Activated CD8-positive, alpha-beta memory T cell treated with anti-CD3 and anti-CD28 coated beads, Interleukin-2, amount 50 U/mL, for 24 hours (primary cell): Measurements from ENCODE around the gene SLC7A1.

Source experiments
- DNase-seq: peaks from one replicate; pipeline ENCODE4 v3.0.0-alpha.2; 2020; ENCODE audit errors: extremely low read depth

The SLC7A1 gene

DNA sequence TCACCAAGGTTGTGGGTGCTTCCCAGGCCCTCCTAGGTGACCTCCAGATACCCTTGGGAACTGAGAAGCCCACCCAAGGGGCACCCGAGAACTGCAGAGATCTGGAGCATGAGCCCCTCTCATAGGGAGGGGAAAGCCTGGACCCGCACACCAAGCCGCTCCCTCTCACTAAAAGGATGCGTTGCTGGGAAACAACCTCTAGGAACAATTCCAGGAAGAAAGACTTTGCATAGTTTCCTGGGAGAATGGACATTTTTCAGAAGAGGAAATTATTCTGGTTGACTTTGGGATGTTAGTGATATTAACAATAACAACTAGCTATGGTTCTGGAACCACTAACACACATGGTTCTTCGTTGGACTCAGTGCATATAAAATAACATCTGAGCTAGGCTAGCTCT, 64.6 kb downstream of the SLC7A1 start:
- DNase-seq: no peak

DNA sequence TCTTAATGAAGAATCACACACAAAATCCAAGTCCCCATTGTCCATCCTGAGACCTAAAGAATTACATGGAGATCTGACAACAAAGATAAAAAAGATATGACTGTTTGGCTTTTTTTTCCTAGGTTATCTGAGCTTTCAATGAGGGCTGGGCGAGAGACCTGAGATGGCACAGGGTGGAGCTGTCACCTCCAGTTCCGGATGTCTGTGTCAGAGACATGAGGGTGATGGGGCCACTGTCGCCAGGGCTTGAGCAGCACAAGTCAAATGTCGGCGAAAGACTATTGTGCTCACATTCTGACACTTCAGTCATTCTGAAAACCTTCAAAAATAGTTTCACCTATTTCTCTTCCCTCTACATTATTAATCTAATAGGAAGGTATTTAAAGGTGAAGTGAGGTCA, 65.7 kb downstream of the SLC7A1 start:
- DNase-seq: no peak

DNA sequence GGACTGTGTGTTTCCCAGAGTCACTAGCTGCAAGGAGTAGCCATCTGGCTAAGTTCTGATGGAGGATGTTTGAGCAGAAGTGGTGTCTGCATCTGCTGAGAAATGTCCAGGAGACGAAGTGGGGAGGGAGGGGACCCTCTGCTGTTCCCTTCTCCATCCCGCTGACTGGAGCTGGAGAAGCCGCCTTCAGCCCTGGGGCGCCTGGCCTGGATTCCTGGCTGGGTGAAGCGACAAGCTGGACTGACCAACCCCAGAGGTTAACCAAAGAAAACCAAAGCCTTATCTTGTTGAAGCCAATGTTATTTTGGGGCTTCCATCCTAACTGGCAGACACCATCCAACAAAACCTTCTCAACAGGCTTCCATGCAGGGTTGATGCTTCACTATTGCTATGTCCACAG, 67.6 kb downstream of the SLC7A1 start:
- no peak for DNase-seq

DNA sequence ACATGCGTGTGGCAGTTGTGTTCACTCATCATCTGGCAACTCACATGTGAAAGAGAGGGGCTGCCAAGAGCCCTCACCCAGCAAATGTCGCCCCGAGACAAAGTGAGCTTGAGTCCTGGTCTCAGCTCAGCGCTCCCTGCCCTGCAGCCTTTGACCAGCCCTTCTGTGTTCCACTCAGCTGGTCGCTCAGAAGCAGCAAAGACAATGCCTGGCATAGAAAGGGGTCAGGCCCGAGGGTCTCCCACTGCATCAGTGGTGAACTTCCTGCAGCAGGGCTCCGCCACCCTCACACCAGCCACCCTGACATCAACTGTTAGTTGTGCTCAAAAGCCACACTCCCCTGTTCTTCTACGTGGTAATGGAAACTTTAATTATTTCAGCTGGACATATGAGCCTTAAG, 68.0 kb downstream of the SLC7A1 start:
- DNase-seq: no peak

DNA sequence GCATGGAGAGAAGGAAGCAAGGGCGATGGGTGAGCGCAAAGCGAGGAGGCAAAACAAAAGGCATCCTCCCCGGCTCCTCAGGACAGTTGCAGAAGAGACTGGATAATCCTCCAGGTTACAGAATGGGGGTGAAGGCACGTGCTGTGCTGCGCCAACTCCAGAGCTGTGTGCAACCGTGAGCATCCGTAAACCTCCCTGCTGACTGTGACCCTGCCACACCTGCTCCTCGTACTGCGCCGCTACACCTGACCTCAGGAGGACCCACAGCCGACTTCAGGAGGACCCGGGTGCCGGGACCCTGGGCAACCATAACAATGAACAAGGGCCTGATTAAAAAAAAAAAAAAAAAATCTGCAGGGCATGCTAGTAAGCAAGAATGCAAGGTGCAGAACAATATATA, 68.7 kb downstream of the SLC7A1 start:
- no peak for DNase-seq

DNA sequence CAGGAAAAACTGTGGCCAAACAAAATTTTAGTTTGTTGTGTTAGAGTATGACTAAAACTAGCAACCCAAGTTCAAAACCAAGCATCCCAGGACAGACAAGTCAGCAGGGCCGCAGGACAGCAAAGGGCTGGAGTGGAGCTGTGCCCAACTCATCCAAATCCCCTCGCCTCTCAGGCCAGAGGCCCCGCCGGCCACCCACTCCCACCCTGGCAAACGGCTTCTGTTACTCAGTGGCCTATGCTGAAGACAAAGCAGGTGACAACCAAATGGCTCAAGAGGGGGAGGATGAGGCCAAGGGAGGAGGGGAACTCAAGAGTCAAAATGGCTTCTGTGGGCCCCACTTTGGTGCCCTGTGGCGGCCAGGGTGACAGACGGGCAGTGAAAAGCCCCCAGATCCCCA, 69.7 kb downstream of the SLC7A1 start:
- DNase-seq: no peak

DNA sequence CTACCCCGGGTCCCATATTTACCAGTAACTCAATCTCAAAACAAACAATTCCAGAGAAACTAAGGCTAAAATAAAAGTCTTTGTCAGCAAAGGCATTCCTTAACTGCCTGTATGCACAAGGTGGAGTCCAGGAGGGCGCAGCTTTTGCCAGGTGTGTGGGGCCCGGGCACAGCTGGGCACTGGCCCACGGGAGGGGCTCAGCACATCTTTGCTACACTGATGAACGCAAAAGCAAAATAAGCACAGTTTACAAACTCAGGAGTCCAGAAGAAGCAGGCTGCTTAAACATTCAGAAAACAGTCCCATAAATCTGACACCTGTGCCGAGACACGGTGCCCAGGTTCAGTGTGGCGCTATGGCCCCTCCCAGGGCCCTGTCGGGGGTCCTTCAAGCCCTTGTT, 70.8 kb downstream of the SLC7A1 start:
- DNase-seq: no peak

DNA sequence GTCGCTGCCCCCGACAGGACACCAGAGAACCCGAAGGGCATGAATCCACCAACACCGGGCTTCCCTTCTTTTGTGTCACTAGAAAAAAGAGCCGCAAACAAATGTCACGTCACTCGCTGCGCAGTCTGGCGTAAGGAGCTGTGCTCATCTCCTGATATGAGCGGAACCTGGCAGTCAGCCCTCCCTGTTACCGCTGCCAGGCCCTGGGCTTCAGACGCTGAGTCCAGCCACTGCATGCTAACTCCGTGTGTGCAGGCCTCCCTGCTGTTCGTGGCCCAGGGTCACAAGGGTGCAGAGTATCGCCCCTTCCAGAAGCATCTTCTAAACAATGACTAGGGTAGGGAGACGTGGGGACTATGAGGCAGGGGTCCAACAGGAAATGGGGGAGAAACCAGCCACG, 71.3 kb downstream of the SLC7A1 start:
- DNase-seq: no peak

DNA sequence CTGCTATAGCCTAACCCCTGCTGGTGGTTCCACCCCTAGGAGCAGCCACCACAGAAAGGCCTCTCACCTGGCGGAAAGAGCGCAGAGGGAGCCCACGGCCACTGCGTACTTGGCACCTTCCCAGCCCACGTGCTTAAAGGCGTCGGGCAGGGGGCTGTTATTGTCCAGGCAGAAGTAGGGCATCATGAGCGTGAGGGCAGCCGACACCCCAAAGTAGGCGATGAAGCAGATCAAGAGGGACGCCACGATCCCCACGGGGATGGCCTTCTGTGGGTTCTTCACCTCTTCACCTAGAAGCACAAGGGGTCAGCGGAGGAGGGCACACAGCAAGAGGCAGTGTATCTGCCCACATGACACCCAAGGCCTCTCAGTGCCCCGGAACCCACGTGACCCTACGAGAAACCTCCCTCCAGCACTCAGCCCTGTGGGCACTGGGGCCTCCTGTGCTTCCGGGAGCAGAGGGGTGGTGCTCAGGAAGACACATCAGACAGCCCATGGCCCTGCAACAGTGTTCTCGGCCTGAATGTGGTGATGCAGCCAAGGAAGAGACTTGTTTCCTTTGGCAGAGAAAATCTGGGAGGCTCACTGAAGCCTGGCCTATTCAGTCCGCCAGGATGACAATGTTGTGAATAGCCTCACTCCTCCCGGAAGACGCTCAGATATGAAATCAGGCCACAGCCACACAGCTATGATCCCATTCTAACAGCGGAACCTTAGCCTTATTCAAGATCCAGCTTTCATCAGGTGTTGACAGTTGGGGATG, 72.1 kb downstream of the SLC7A1 start:
- DNase-seq: no peak

DNA sequence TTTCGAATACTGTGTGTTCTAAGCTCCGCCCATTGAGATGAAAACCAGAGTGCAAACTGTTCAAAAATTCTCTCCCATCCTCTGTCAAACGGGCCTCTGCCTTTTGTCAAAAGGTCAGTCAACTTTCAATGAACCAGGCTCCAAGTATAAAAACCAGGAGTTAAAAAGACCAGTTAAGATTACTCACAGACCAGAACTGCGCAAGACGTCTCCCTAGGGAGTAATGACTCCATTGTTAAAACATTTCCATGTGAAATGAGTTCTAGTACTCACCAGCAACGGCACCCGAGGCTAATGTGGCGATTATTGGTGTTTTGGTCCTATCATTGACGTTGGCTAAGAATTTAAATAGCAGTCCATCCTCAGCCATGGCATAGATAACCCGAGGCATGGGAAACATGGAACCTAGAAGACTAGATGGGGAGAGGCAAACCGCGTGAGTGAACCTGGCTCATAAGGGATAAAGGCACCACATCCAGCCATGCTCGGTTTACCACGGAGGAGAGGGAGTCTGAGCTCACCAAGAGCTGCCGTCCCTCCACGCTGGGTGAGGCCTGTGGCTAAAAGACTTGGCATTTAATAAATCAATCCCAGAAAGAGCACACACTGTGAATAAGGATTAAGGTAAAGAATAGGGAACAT, 73.3 kb downstream of the SLC7A1 start:
- no peak for DNase-seq

DNA sequence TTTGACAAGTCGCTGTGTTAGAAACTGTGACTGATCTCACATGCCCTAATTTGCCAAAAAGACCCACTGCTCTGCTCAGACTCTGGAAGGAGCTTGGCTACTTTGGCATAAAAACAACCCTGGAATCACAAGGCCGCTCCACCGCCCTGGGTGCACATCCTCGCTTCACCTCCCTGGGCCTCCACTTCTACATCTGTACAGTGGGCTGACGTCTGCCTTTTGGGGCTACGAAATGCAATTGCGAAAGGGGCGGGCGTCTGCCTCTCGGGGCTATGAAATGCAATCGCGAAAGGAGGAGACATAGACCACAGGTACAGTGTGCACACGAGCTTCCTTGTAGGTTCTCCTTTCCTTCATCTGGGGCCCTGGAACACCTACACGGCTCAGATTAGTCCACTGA, 74.2 kb downstream of the SLC7A1 start:
- DNase-seq: no peak

DNA sequence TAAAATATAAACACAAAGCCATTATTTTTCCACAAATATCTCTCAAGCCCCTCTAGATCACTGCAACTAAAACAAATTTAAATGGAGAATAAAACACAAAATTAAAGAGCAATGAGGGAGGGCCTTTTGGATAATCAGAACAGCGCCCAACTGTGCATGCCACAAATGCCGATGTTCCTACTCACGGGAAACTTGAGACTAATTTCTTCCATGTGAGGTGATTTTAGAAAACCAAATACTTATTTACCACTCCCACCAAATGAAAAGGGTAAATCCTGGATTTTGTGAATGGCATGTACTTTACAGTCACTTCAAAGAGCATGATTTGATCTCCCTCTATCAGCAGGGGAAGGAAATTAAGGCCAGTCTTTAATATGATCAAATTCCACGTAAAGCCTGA, 74.8 kb downstream of the SLC7A1 start:
- DNase-seq: no peak

DNA sequence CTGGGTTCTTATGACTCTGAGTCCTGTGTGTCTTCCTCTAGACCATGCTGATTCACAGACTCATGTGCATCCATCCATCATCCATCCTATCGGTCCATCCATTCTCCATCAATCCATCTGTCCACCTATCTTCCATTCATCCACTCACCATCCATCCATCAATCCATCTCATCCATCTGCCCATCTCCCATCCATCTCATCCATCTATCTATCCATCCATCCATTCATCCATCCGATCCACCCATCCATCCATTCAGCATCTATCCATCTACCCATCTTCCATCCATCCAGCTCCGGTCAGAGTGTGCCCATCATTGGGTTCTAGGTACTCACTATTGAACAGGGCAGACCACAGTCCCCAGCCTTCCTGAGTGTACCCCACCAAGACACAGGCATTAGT, 75.6 kb downstream of the SLC7A1 start:
- DNase-seq: no peak

DNA sequence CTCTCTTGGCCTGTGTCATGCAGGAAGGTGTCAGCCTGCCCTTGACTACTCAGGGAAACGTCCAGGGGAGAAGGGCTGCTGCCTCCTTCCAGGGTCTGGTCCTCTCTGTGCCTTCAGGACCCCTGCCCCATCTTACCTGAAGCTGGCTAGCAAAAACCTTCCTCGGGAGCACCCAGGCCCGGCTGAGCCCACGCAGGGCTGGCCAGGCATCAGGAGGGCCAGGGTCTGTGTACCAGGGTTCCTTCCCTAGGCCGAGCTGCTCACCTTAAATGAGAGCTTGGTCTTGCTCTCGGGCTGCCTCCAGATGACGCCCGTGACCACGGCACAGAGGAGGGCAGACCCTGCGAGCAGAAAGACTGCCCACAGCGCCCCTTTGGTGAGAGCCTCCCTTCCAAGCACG, 78.6 kb downstream of the SLC7A1 start:
- DNase-seq: no peak

DNA sequence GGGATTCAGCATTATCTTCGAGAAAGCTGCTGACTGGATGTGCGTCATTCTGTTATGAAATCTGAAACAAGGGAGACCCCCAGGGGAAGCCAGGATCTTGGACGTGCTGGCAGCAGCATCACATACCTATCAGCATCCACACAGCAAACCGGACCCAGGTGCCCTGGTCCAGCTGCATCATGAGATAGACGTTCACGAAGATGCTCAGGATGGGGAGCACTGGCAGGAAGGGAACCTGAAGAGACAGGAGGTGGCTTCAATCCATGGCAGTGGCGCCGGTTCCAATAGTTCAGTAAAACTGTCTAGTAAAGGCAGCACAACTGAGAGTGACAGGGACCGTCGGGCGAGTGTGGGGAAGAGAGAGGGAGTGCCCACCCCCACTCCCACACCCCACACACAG, 79.5 kb downstream of the SLC7A1 start:
- DNase-seq: no peak

DNA sequence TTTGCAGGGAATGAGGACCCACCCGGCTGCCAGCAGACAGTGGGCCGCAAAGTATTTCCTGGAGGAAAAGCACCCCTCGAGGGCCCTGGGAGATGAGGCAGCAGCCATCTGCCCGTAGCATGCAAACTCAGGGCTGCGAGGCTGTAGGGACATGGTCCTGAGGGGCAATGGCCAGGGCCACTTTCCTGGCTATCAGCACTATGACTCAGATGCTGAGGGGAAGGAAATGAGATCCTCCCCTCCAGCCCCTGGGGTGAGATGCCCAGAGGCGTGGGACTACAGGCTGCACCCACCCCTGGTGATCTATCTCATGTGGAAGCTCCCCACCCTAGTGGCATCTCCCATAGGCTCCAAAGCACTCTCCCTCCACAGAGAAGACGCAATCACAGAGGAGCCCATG, 80.1 kb downstream of the SLC7A1 start:
- no peak for DNase-seq

DNA sequence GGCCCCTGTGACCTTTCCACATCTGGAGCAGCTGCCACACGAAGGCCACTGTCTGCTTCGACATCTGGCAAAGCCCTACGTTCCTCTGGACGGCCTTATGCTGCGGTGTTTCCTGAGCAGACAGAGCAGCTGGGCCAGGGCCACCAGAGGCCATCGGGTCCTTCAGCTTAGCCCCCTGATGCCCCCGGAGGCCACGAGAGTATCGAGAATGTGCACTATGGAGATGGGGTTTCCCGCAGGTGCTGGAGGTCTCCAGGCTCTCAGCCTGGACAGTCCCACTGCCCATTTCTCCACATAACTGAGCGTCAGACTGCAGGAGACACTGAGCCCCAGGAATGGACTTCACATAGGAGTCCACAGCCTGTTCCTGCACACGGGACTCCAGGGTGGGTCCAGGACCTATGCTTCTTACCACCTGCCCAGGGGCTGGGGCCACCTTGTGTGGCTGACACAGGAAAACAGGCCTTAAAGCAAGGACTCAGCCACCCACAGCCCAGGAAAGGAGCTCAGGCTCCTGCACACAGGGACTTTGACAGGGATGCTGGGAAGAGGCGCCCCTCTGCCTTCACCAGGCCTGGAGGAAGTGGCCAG, 80.7 kb downstream of the SLC7A1 start:
- no peak for DNase-seq

DNA sequence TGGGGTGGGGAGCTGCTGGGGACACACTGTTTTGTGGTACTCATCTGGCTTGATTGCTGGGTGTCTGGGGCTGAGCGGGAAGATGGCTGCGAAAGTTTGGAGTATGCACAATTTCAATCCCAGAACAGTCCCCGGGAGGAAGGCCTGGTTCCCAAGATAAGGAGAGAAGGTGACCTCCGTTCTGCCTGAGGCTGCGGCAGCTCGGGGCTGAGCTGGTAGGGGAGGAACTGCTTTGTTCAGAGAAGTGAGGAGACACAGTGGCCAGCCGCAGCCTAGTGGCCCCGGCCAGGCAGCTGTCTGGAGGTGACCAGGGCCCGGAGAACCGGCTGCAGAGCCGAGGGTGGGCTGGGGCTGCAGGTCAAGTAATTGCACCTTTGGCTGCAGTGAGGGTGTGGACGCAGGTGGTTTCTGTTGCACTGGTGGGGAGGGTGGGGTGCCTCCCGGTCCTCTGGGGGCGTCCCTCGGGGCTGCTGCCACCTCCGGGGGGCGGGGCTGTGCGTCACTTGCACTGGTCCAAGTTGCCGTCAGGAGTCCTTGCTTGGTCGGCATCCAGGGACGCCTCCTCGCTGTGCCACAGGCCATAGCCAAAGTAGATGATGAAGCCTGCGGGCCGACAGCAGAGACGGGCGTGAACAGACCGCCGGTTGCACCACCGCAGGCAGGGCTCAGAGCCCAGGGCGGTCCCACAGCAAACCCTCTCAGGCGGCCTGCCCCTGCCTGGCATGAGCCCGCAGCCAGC, 81.3 kb downstream of the SLC7A1 start:
- DNase-seq: no peak

DNA sequence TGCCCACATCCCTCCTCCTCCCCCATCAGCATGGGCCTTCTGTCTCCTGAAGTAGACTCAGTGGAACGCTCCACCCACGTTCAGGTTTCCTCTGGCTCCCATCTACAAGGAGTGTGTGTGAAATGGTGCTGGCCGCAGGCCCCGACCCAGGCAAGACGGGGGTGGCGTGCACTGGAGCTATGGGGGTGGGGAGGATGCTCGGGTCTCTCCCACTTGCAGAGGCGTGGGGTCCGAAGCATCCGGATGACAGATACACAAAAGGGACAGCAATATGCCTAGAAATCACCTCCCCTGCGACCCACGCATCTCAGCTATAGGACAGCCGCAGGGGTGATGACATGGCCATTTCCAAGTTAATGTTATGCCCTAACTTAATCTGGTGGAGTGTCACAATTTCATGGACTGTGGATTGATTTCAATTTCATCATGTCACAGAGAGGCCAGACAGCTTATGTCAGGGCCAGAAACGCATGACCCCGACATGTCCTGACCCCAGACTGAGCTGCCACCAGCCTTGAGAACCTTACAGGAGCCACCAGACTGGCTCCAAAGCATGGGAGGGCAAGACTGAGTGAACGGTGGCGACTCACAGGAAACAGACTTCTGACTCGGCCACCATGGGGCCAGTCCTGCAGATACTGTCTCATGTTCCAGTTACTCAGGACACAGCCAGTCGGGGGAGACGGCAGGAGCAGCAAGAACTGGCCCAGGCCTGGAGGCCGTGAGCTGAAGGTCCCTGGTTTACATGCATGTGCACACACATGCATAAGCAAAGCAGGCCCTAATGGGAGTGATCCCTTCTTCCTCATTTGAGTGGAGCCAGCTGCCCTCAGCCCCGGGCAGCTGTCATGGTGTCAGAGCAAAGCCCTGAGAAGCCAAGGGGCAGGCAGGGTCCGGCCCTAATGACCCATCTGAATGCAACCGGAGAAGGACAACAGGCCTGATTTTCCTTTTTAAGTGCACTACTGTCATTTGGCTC, 82.2 kb downstream of the SLC7A1 start:
- no peak for DNase-seq

DNA sequence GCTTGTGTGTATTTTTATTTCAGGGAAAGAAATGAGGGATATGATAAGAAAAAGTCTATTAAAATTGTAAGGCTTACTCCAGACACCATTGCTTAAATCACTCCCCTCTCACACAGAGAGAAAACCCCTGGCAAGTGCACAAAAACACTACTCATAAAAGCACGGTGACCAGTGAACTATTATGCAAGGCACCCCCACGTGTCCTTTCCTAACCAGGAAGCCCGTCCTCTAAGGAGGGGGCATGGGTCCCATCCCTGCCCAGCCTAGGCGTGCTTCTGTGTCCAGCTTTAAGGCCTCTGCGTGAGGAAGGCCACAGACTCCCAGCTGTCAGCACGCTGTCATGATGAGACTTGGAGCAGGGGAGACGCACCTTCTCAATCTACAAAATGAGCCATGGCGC, 83.5 kb downstream of the SLC7A1 start:
- DNase-seq: no peak

DNA sequence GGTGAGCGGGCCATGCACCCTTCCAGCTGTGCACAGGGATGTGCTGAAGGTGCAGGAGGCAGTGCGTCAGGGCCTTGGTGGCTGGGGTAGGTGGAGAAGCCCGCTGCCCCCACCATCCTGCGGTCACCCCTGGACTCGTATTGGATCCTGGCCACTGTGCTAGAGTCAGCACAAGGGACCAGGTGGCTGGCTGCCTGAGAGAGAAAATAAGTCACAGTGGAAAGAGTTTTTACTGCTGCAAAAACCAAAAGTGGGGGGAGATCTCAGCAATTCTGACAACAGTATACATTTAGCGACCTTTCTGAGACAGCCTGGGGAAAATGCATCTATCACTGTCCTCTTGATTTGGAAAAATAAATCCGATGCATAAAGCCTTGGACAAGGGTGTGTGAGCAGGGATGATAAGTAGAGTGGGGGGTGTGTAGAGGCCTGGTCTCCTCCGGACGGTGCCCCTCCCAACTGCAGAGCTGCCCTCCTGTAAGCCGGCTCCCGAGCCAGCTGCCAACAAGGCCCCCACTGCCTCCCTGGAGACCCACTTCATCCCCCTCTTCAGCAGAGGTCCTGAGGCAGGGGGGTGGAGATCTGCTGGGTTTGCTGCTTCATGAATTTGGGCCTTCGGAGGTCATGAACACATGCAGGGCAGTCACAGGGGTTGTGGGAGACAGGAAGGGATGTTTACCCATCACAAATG, 84.2 kb downstream of the SLC7A1 start:
- DNase-seq: no peak
